ENCODE measurements around the gene MCTP1.

Gene MCTP1

DNA sequence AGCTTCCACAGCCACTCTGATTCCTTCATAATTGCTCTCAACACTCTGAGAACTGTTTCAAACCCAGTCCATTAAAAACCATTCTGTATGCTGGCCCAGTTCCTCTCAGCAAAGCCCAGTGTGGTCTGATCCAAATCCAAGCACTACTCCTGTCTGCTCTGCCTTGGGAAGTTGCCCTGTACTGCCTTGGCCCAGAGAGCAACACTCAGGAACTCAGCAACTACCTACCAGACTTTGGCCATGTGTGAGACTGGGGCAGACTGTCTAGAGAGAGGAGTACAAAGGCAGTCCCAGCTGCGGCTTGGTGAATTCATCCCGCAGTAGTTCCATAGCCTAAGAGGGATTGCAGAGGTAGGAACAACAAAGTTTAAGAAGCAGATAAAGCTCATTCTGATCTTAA, 214.4 kb downstream of the MCTP1 start:
- DNase-seq: no peak

DNA sequence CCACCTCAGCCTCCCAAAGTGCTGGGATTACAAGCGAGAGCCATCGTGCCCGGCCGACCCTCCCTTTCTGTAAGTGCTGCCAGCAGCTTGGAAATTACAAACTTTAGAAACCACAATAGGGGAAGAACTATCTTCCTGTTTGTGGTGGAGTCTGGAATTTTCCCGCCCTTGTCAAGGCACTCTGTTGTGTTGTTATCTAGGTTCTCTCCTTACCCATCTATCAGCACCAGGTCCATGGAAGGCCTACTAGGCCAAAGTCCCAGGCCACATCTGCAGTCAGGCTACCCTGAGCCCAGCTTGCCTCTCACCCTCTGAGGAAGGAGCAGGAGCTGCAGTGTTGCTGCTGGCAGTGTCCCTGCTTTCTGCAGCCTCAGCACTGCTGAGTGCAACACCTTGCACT, 214.9 kb downstream of the MCTP1 start:
- DNase-seq: no peak

DNA sequence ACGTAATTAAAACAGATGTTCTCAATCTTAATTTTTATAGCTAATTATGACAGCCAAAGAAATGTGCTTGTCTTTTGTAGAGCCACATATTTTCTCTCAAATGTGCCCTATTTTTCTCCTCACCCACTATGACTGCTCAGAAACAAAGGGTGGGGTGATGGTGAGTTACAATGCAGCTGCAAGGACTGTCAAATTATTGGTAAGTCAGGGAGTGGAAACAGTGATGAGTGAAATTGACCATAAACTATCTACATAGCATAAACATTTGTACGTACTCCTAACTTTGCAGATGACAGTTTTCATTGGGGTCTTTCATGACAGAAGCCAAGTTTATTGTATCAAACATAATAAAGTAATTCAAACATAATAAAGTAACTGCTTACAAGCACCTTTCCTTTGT, 215.9 kb downstream of the MCTP1 start:
- no peak for DNase-seq

DNA sequence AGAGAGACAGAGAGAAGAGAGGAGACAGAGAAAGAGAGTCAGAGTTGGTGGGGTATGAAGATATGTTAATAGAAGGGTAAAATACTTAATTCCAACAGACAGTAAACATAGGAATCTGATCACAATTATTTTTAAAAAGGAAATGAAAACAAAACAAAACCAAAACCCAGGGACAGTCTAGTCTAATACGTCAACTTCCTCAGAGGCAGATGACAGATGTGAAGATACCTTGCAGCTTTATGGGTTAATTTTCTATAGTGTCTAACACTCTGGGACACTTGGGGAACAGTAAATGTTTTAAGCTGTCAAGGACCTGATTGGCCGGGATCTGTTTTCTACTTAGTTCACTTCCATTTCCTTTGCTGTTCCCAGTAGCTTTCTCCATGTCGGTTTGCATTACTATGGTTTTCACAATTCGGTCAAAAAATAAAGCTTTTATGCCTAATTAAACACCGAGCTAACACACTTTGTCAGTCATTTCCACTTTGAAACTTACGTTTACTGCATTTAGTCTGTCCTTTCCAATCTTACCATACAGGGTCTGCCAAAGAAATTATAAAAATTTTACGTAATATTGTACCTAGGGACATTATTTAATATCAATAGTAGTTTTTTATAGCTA, 216.5 kb downstream of the MCTP1 start:
- DNase-seq: no peak

DNA sequence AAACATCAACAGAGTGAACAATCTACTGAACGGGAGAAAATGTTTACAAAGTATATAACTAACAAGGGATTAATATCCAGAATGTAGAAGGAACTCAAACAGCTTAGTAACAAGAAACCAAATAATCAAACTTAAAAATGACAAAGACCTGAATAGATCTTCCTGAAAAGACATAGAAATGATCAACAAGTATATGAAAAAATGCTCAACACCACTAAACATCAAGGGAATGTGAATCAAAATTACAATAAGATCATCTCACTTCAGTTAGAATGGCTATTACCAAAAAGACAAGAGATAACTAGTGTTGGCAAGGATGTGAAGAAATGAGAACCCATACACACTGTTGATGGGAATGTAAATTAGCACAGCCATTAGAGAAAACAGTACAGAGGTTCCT, 218.8 kb downstream of the MCTP1 start:
- no peak for DNase-seq

GRCh38 chr5:95063492-95063891, 221.4 kb downstream of the MCTP1 start:
- DNase-seq: no peak

GRCh38 chr5:95060098-95060497, 224.8 kb downstream of the MCTP1 start:
- no peak for DNase-seq

DNA sequence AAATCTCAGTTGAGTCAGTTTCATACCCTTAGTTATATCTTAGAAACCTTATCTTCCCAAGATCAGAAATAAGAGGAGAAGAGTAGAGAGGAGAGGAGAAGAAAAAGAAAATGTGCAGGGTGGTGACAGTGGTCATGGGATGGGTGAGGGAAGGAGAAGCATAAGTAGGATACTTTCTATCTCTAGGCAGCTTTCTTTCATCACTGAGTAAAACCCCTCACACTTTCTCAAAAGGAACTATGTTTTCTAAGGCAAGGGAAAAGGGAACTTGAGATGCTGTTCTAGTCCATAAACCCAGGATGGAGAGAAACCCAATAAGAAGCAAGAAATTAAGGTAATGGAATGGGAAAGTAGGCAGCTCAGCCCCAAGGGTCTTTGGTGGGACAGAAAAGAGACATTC, 225.3 kb downstream of the MCTP1 start:
- DNase-seq: no peak

DNA sequence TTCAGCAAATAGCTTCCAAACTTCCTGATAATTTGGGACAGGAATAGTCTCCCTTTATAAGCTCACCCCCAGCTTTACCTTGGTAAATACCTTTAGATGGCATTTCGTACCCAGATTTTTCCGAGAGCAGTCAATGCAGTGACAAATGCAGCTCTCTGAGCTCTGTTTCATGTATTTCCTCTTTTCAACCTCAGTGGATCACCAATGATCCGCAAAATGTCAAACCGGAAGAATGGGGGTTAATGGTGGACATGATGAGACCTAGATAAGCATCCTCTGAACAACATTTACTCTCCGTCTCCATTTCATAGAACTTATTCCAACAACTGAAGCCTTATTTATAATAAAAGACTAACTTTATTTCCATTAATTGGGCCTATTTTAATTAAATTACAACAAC, 227.3 kb downstream of the MCTP1 start:
- DNase-seq: no peak

- DNase-seq: no peak
Measured at GRCh38 chr5:95053253-95053652, 231.6 kb downstream of the MCTP1 start.

DNA sequence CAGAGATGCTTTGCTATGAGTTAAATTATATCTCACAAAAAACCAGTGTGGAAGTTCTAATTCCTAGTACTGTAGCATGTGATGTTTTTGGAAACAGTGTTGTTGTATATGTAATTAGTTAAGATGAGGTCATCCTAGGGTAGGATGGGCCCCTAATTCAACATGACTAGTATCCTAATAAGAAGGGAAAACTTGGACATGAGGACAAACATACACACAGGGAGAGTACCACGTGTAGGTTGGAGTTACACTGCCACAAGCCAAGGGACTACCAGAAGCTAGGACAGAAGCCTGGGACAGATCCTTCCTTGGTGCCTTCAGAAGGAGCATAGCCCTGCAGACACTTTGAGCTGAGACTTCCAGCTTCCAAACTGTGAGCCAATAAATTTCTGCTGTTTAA, 234.2 kb downstream of the MCTP1 start:
- no peak for DNase-seq

GRCh38 chr5:95048628-95049027, 236.3 kb downstream of the MCTP1 start:
- no peak for DNase-seq

DNA sequence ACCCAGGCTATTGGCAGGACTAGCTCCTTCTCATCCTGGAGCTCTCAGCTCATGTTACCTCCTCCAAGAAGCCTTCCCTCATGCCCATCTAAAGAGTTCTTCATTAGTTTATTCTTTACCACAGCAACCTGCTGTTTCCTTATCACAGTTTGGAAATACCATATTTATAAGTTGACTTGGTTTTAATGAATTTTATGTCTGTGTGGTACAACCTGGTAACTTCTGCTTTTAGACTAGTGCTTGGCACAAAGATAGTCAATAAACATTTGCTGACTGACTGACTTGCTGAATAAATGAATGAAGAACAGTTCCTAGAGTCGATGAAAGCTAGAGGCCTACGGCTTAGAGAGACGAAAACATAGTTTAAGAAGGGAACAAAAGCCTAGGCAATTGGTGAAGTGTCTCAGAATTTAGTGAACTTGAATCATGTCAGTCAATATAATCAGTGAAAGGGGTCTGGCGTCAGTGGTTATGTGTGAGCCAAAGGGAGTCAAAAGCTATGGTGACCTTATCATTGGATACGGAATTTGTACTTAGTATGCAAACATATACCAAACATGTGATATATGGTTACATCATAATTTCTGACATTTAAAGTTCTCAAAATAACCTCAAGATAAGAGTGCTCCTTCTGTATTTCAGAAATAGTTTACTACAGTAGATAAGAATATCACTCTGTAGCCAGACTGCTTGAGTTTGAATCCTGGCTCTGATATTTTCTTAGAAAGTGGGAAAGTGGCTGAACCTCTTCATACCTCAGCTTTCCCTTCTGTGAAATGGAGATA, 239.5 kb downstream of the MCTP1 start:
- DNase-seq: no peak

- DNase-seq: no peak
Measured at GRCh38 chr5:95044096-95044495, 240.8 kb downstream of the MCTP1 start.

GRCh38 chr5:95043648-95044047, 241.2 kb downstream of the MCTP1 start:
- DNase-seq: no peak

DNA sequence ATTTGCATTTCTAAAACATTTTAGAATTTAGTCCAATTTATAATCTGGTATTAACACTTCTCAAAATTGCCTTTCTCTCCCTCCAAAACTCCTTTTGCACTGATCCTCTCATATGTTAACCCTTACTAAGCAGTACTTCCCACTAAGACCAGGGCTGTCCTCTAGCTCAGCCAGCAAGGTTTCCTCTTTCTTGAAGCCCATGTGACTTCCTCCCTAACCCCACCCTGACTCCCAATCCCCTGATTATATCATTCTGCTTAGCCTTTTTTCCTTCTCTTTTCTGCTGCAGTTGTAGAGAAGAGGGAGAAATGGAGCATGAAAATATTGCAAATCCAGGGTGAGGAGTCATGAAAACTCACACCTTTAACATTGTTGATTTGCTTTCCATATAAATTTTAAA, 241.7 kb downstream of the MCTP1 start:
- no peak for DNase-seq

DNA sequence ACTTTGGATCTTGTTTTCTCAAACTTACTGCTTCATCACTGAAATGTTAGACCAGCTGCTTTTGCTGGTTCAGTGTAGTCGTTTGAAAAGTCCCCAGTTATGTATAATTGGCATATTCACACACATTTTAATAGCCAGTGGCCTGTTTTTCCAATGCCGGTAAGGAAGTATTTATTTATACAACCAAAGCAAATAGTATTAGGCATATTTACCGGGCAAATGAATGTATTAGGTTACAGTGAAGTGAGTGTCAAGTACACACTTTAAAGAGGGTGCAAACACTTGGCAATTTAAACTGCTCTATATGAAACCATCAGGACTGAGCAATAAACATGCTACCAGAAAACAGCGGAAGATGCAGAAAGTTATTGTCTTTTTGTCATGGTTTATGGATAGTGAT, 242.9 kb downstream of the MCTP1 start:
- no peak for DNase-seq

DNA sequence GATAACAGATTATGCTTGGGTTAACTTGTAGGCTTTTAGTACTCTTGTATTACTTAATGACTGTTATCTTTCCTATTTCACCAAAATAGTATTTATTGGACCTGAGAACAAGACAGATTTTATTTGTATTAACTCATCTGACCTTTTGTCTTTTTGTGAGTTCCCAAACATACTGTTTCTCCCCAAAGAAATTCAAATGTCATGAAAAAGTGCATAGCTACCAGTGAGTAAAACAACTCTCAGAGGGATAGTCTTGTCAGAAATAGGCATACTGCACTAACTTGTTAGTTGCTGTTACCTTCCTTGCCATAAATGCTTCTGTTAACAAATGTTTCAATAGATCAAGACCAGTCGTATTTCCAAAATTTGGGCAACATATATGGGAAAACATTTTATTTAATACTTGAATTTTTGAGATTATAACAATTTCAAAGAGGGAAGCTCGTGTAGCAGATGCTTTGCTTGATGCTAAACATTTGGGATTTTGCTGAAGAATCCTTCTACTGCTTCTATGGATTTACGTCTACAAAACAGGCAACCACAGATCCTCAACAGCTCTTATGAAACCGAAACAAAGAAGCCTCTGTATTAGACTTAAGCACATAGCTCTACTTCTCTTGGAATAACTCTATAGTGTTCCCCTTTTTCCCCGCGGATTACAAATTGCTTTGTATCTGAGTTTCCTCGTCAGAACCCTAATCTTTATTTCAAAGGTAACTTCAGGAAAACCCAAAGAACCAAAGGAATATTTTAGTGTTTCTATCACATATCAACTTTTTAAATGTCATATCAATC, 248.8 kb downstream of the MCTP1 start:
- DNase-seq: no peak

GRCh38 chr5:95032801-95033200, 252.1 kb downstream of the MCTP1 start:
- no peak for DNase-seq

GRCh38 chr5:95029569-95030366, 255.1 kb downstream of the MCTP1 start:
- no peak for DNase-seq

GRCh38 chr5:95027775-95028174, 257.1 kb downstream of the MCTP1 start:
- DNase-seq: no peak

- DNase-seq: no peak
Measured at GRCh38 chr5:95027151-95027721, 257.7 kb downstream of the MCTP1 start.

DNA sequence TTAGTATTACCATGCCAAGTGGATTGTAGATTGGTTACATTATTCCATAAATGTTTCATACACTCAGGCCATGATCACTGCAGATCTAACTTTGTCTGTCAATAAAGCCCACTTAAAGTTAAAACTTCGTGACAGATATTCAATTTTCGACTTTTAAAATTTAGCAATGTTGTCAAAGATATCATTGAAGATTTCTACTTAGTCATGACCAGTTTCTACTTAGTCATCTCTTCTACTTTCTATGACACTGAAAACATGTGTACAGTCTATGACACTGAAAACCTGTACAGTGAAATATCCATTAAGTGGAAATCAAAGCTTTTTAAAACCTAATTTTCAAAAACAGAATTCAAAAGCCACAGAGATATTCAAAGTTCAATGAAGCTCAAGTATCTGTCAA, 258.2 kb downstream of the MCTP1 start:
- DNase-seq: no peak
